Keratinocyte (primary cell): Measurements from ENCODE around the gene MTF1. TPM values are rescaled to one million over a fixed set of nuclear protein-coding genes. Genes with fewer than 3 reads are reported as not detected.
A peak's percentile ranks its signal among the peaks of the same experiment; 100 is the strongest.

Source experiments
- DNase-seq: peaks from one replicate; pipeline ENCODE4 v3.0.0-alpha.2; 2011; ENCODE audit warnings: low read depth, missing footprints, low spot score
- FAIRE-seq: peaks from 2 replicates; lab custom pipeline; 2011; peaks lifted over from hg19 to GRCh38; lab: Jason Lieb, UNC
- H2AFZ ChIP-seq: 2 replicates; pipeline ENCODE4 v1.6.0; 2012; ENCODE audit warnings: low read length, control low read depth, inconsistent platforms; ENCODE audit not compliant: control insufficient read depth
- H3K27ac ChIP-seq: 2 replicates; pipeline ENCODE4 v1.5.1; 2011; ENCODE audit warnings: low read length; ENCODE audit not compliant: control insufficient read depth, insufficient read depth
- H3K27me3 ChIP-seq: 3 replicates; pipeline ENCODE4 v1.6.0; 2011; ENCODE audit warnings: low read length; ENCODE audit not compliant: control insufficient read depth, insufficient read depth; ENCODE audit errors: extremely low read depth
- H3K36me3 ChIP-seq, 2 experiments: 2 replicates in 1 of 2; 3 replicates in 1 of 2; pipeline ENCODE4 v1.5.1; 2011; ENCODE audit warnings: low read length in 2 of 2, mild to moderate bottlenecking in 1 of 2; ENCODE audit not compliant: control insufficient read depth in 2 of 2, insufficient read depth in 2 of 2; ENCODE audit errors: extremely low read depth in 1 of 2
- H3K4me1 ChIP-seq: 3 replicates; pipeline ENCODE4 v1.5.1; 2011; ENCODE audit warnings: low read length; ENCODE audit not compliant: control insufficient read depth, insufficient read depth; ENCODE audit errors: extremely low read depth
- H3K4me2 ChIP-seq: 3 replicates; pipeline ENCODE4 v1.6.0; 2011; ENCODE audit warnings: low read depth, low read length; ENCODE audit not compliant: control insufficient read depth, insufficient read depth; ENCODE audit errors: extremely low read depth
- H3K4me3 ChIP-seq, 3 experiments: fragments of 200-600 bp in 1 of 3; sonication (generic) in 1 of 3; 2 replicates in 2 of 3; 3 replicates in 1 of 3; pipeline ENCODE4 v1.5.1; 2011 to 2016; ENCODE audit warnings: low read length in 3 of 3, mild to moderate bottlenecking in 3 of 3, control low read depth in 2 of 3, inconsistent platforms in 1 of 3, low read depth in 1 of 3, mixed read lengths in 1 of 3, mixed run types in 1 of 3, moderate library complexity in 1 of 3; ENCODE audit not compliant: control insufficient read depth in 2 of 3, insufficient read depth in 2 of 3; ENCODE audit errors: extremely low read depth in 1 of 3
- H3K79me2 ChIP-seq: 2 replicates; pipeline ENCODE4 v1.6.0; 2012; ENCODE audit warnings: low read length; ENCODE audit not compliant: control insufficient read depth, insufficient read depth
- H3K9ac ChIP-seq: 3 replicates; pipeline ENCODE4 v1.6.0; 2011; ENCODE audit warnings: low read length; ENCODE audit not compliant: control insufficient read depth, insufficient read depth; ENCODE audit errors: extremely low read depth
- H3K9me1 ChIP-seq: 3 replicates; pipeline ENCODE4 v1.6.0; 2011; ENCODE audit warnings: low read length; ENCODE audit not compliant: control insufficient read depth, insufficient read depth; ENCODE audit errors: extremely low read depth
- H3K9me3 ChIP-seq: 2 replicates; pipeline ENCODE4 v1.5.1; 2012; ENCODE audit warnings: low read depth, low read length; ENCODE audit not compliant: control insufficient read depth
- H4K20me1 ChIP-seq: 3 replicates; pipeline ENCODE4 v1.6.0; 2011; ENCODE audit warnings: low read length; ENCODE audit not compliant: control insufficient read depth, insufficient read depth; ENCODE audit errors: extremely low read depth
- CTCF ChIP-seq, 3 experiments: IDR thresholded peaks in 1 of 3; conservative IDR thresholded peaks in 1 of 3; optimal IDR thresholded peaks in 1 of 3; 2 replicates in 2 of 3; 3 replicates in 1 of 3; pipeline versions ENCODE3 to v1.5.1; 2011; ENCODE audit warnings: low read length in 3 of 3, mild to moderate bottlenecking in 3 of 3, moderate library complexity in 2 of 3, control low read depth in 1 of 3, inconsistent platforms in 1 of 3; ENCODE audit not compliant: insufficient read depth in 2 of 3; ENCODE audit errors: extremely low read depth in 1 of 3
- EZH2 ChIP-seq: IDR thresholded peaks from one replicate; pipeline ENCODE4 v1.6.1; 2012; ENCODE audit warnings: inconsistent platforms, mild to moderate bottlenecking, low read length, moderate library complexity
- dilution Hi-C: fragments of 300-500 bp; cut with MboI; formaldehyde crosslinking; loops from one replicate; pipeline ENCODE4 v1.7.0; 2020; ENCODE audit warnings: low sequenced_read_pairs; ENCODE audit not compliant: extremely low pct_ligation_motif_present
- polyA plus RNA-seq, 5 experiments: library from polyadenylated mRNA; depleted of rRNA in 3 of 5; stranded (reverse) in 3 of 5; stranded (forward) in 1 of 5; unstranded in 1 of 5; fragments of >200 nt; gene quantifications; 1 replicate in 1 of 5; 2 replicates in 3 of 5; 3 replicates in 1 of 5; pipeline versions ENCODE4 v1.2.1 to v1.2.3, GENCODE V29; 2011 to 2012; ENCODE audit warnings: missing spikeins in 2 of 5, low read depth in 1 of 5, low replicate concordance in 1 of 5

MTF1 gene
- polyA plus RNA-seq, 1 donor (not counting 4 experiments of a cell fraction or from before 2014, with no cell fraction given), result 13.1 TPM

- Histone ChIP-seq H3K4me3 (no peak overlapping the region), H3K27me3 (no peaks in the 10 kb centered on the region), H3K36me3 (peaks cover 20 to 25% of the 10 kb centered on the region in 2 experiments), H3K4me2 (no peak overlapping the region), H2AFZ (no peak overlapping the region), H3K4me1 (peaks cover 5% of the 10 kb centered on the region), H3K9me1 (peaks cover 2% of the 10 kb centered on the region), H3K27ac (peak overlapping the region; percentile 69), H3K9ac (no peak overlapping the region), H4K20me1 (no peaks in the 10 kb centered on the region), H3K79me2 (no peaks in the 10 kb centered on the region), H3K9me3 (no peaks in the 10 kb centered on the region)
- no peak for TF ChIP-seq CTCF (optimal IDR thresholded peaks at IDR 0.05 in 1 of 3, IDR thresholded peaks at IDR 0.05 in 1 of 3, conservative IDR thresholded peaks at IDR 0.05 in 1 of 3; ENCODE audit: extremely low read depth in 1 of 3, insufficient read depth in 2 of 3, low read length in 3 of 3)
- no peak for TF ChIP-seq EZH2
- dilution Hi-C loops, result no loop called here
- FAIRE-seq (no peak), DNase-seq (no peak)
Observed at GRCh38 chr1:37828410-37829074, 30.9 kb downstream of the MTF1 start.

GRCh38 chr1:37825506-37825905 is 33.9 kb downstream of the MTF1 start:
- H3K4me3 ChIP-seq, result no peak overlapping the region
- H3K79me2 ChIP-seq, result no peaks in the 10 kb centered on the region
- no peaks in the 10 kb centered on the region for H4K20me1 ChIP-seq
- no peaks in the 10 kb centered on the region for H3K9me1 ChIP-seq
- H3K27ac ChIP-seq, result no peak overlapping the region
- no peak for TF ChIP-seq CTCF (optimal IDR thresholded peaks at IDR 0.05 in 1 of 3, IDR thresholded peaks at IDR 0.05 in 1 of 3, conservative IDR thresholded peaks at IDR 0.05 in 1 of 3; ENCODE audit: extremely low read depth in 1 of 3, insufficient read depth in 2 of 3, low read length in 3 of 3)
- TF ChIP-seq EZH2, result no peak
- no peak overlapping the region for H3K9ac ChIP-seq
- no peak overlapping the region for H3K4me2 ChIP-seq
- no peak overlapping the region for H2AFZ ChIP-seq
- no peaks in the 10 kb centered on the region for H3K27me3 ChIP-seq
- H3K36me3 ChIP-seq, result peaks cover 21 to 23% of the 10 kb centered on the region in 2 experiments
- no peak for FAIRE-seq
- peaks cover 5% of the 10 kb centered on the region for H3K4me1 ChIP-seq
- DNase-seq, result no peak
- dilution Hi-C loops, result no loop called here
- no peaks in the 10 kb centered on the region for H3K9me3 ChIP-seq
